ENCODE data around the gene TAF1B.

DNA sequence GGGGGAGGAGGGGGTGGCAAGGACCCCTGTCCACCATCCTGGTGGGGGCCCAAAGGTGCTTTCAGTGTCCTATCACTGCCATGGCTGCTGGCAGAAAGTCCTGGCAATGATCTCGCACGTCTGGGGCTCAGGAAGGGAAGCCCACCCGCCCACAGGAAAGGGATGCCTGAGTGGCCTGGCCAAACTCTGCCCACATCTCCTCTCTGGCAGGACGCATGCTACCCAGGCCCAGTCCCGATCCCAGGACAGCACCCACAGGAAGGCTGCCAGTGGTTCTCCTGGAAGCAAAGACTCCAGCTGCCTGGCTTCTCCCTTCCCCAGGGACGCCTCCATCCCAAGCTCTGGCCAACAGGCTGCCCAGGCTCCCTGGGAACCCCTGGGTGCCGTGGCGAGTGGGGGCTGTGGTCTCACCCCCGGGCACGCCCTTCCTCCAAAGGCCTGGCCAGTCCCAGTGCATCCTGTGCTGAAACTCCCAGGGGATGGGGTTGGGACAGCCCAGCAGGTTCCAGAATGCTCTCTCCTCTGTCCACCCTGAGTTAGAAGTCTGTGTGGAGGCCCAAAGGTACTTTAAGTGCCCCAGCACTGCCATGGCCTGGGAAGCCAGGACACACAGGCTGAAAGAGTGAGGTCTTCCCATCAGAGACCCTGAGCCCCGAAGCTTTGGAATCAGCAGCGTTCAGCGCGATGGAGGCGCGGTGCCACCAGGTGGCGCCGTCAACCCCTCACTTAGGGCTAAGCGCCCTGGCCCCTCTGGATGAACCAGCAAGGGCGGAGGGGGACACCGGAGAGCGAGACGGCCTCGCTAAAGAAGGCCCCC, 29.8 kb upstream of the TAF1B start:
- TF ChIP-seq EZH2 (IDR thresholded peaks at IDR 0.05; ENCODE audit: borderline replicate concordance, low read depth, low read length, severe bottlenecking) = no peak
- TF ChIP-seq POLR2A (IDR thresholded peaks at IDR 0.05; ENCODE audit: low read depth, low read length) = no peak
- no peak for TF ChIP-seq JUN (IDR thresholded peaks at IDR 0.05; ENCODE audit: borderline replicate concordance, insufficient read depth, insufficient read length, low read depth)
- peak; percentile 96 to 97 for TF ChIP-seq CTCF (IDR thresholded peaks at IDR 0.05; ENCODE audit: extremely low read depth in 1 of 2, insufficient read depth in 1 of 2, low read depth in 1 of 2, low read length in 2 of 2)
- no peak for TF ChIP-seq MYC (IDR thresholded peaks at IDR 0.05; ENCODE audit: low read depth, low read length)
- TF ChIP-seq POLR2AphosphoS5 (IDR thresholded peaks at IDR 0.05; ENCODE audit: insufficient read depth, low read depth, low read length) = no peak
- no peak for TF ChIP-seq FOS (IDR thresholded peaks at IDR 0.05; ENCODE audit: borderline replicate concordance, insufficient read depth, low read length)
- no peak for TF ChIP-seq GATA2 (IDR thresholded peaks at IDR 0.05; ENCODE audit: insufficient read depth, insufficient read length, low read depth, low read length)
- TF ChIP-seq, protein P1, sequence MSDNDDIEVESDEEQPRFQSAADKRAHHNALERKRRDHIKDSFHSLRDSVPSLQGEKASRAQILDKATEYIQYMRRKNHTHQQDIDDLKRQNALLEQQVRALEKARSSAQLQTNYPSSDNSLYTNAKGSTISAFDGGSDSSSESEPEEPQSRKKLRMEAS (IDR thresholded peaks at IDR 0.05; ENCODE audit: insufficient read depth, insufficient read length) = no peak

Data from endothelial cell of umbilical vein (primary cell).